ENCODE data around the gene PHACTR4.

PHACTR4 gene

GRCh38 chr1:28499553-28499952 is 130.0 kb downstream of the PHACTR4 start:
- Histone ChIP-seq H2BK12ac (ENCODE audit: low read length) (peak overlapping the region; percentile 14), H3K9ac (ENCODE audit: low read length) (no peak overlapping the region), H3K9me3 (ENCODE audit: insufficient read depth, low read depth, low read length) (no peaks in the 10 kb centered on the region), H3K36me3 (ENCODE audit: control insufficient read depth in 1 of 2, insufficient read depth in 2 of 2, low read length in 2 of 2) (peaks cover 16 to 23% of the 10 kb centered on the region in 2 experiments), H4K91ac (ENCODE audit: low read depth, low read length) (no peak overlapping the region), H2BK5ac (ENCODE audit: low read depth, low read length, poor library complexity) (no peak overlapping the region), H3K79me2 (ENCODE audit: control insufficient read depth, insufficient read depth, low read length, poor library complexity) (no peaks in the 10 kb centered on the region), H2AFZ (ENCODE audit: insufficient read depth, low read length, poor library complexity) (no peak overlapping the region), H3K27ac (ENCODE audit: low read depth, low read length) (no peak overlapping the region), H2BK120ac (ENCODE audit: insufficient read depth, low read length, poor library complexity) (no peak overlapping the region), H4K8ac (ENCODE audit: low read depth, low read length) (no peak overlapping the region), H3K14ac (ENCODE audit: low read length) (no peak overlapping the region), H3K4ac (ENCODE audit: low read depth, low read length) (no peak overlapping the region), H3K4me3 (ENCODE audit: low read depth, low read length) (no peak overlapping the region), H3K79me1 (ENCODE audit: low read length) (no peaks in the 10 kb centered on the region), H2AK5ac (ENCODE audit: low read length) (no peak overlapping the region), H3K4me2 (ENCODE audit: low read length) (no peak overlapping the region), H3K27me3 (ENCODE audit: insufficient read depth, low read length) (no peaks in the 10 kb centered on the region), H3K18ac (ENCODE audit: low read length) (no peak overlapping the region), H3K4me1 (ENCODE audit: control insufficient read depth in 1 of 2, insufficient read depth in 2 of 2, low read length in 2 of 2) (no peaks in the 10 kb centered on the region), H4K12ac (ENCODE audit: low read depth, low read length) (no peak overlapping the region), H3K23ac (ENCODE audit: low read length) (no peak overlapping the region)
- no peak for DNase-seq
- no CpG with 5 or more reads among the region's 4 CpGs for WGBS (ENCODE audit: extremely low coverage, insufficient coverage, insufficient read length)

- no peaks in the 10 kb centered on the region for H3K9me3 ChIP-seq (ENCODE audit: insufficient read depth, low read depth, low read length)
- no peak overlapping the region for H3K4ac ChIP-seq (ENCODE audit: low read depth, low read length)
- H2BK120ac ChIP-seq (ENCODE audit: insufficient read depth, low read length, poor library complexity) = no peak overlapping the region
- no peak overlapping the region for H2BK5ac ChIP-seq (ENCODE audit: low read depth, low read length, poor library complexity)
- no peak overlapping the region for H3K4me3 ChIP-seq (ENCODE audit: low read depth, low read length)
- H3K14ac ChIP-seq (ENCODE audit: low read length) = no peak overlapping the region
- DNase-seq = no peak
- H4K12ac ChIP-seq (ENCODE audit: low read depth, low read length) = no peak overlapping the region
- H3K79me1 ChIP-seq (ENCODE audit: low read length) = peaks cover 13% of the 10 kb centered on the region
- H3K23ac ChIP-seq (ENCODE audit: low read length) = no peak overlapping the region
- H3K79me2 ChIP-seq (ENCODE audit: control insufficient read depth, insufficient read depth, low read length, poor library complexity) = peaks cover 12% of the 10 kb centered on the region
- no peaks in the 10 kb centered on the region for H3K4me1 ChIP-seq (ENCODE audit: control insufficient read depth in 1 of 2, insufficient read depth in 2 of 2, low read length in 2 of 2)
- peaks cover 11 to 20% of the 10 kb centered on the region in 2 experiments for H3K36me3 ChIP-seq (ENCODE audit: control insufficient read depth in 1 of 2, insufficient read depth in 2 of 2, low read length in 2 of 2)
- H2AFZ ChIP-seq (ENCODE audit: insufficient read depth, low read length, poor library complexity) = no peak overlapping the region
- H3K4me2 ChIP-seq (ENCODE audit: low read length) = no peak overlapping the region
- H3K27me3 ChIP-seq (ENCODE audit: insufficient read depth, low read length) = no peaks in the 10 kb centered on the region
- H4K91ac ChIP-seq (ENCODE audit: low read depth, low read length) = no peak overlapping the region
- H2BK12ac ChIP-seq (ENCODE audit: low read length) = no peak overlapping the region
- H3K9ac ChIP-seq (ENCODE audit: low read length) = no peak overlapping the region
- H2AK5ac ChIP-seq (ENCODE audit: low read length) = no peak overlapping the region
- no peak overlapping the region for H3K27ac ChIP-seq (ENCODE audit: low read depth, low read length)
- H3K18ac ChIP-seq (ENCODE audit: low read length) = no peak overlapping the region
- no CpG with 5 or more reads among the region's 4 CpGs for WGBS (ENCODE audit: extremely low coverage, insufficient coverage, insufficient read length)
- no peak overlapping the region for H4K8ac ChIP-seq (ENCODE audit: low read depth, low read length)
These were observed 132.4 kb downstream of the PHACTR4 start for GRCh38 chr1:28501925-28502324.

- H2BK5ac ChIP-seq (ENCODE audit: low read depth, low read length, poor library complexity) = no peak overlapping the region
- H3K18ac ChIP-seq (ENCODE audit: low read length) = no peak overlapping the region
- H2BK12ac ChIP-seq (ENCODE audit: low read length) = no peak overlapping the region
- DNase-seq = no peak
- no peak overlapping the region for H4K8ac ChIP-seq (ENCODE audit: low read depth, low read length)
- H4K91ac ChIP-seq (ENCODE audit: low read depth, low read length) = no peak overlapping the region
- no peak overlapping the region for H3K4ac ChIP-seq (ENCODE audit: low read depth, low read length)
- no peak overlapping the region for H3K27ac ChIP-seq (ENCODE audit: low read depth, low read length)
- no peak overlapping the region for H2AFZ ChIP-seq (ENCODE audit: insufficient read depth, low read length, poor library complexity)
- H3K4me3 ChIP-seq (ENCODE audit: low read depth, low read length) = no peak overlapping the region
- H3K4me1 ChIP-seq (ENCODE audit: control insufficient read depth in 1 of 2, insufficient read depth in 2 of 2, low read length in 2 of 2) = no peaks in the 10 kb centered on the region
- no peak overlapping the region for H3K14ac ChIP-seq (ENCODE audit: low read length)
- H2BK120ac ChIP-seq (ENCODE audit: insufficient read depth, low read length, poor library complexity) = no peak overlapping the region
- H3K36me3 ChIP-seq (ENCODE audit: control insufficient read depth in 1 of 2, insufficient read depth in 2 of 2, low read length in 2 of 2) = peaks cover 11 to 25% of the 10 kb centered on the region in 2 experiments
- H4K12ac ChIP-seq (ENCODE audit: low read depth, low read length) = no peak overlapping the region
- no peak overlapping the region for H3K4me2 ChIP-seq (ENCODE audit: low read length)
- peaks cover 19% of the 10 kb centered on the region for H3K79me2 ChIP-seq (ENCODE audit: control insufficient read depth, insufficient read depth, low read length, poor library complexity)
- no peak overlapping the region for H2AK5ac ChIP-seq (ENCODE audit: low read length)
- H3K27me3 ChIP-seq (ENCODE audit: insufficient read depth, low read length) = no peaks in the 10 kb centered on the region
- H3K9ac ChIP-seq (ENCODE audit: low read length) = no peak overlapping the region
- H3K9me3 ChIP-seq (ENCODE audit: insufficient read depth, low read depth, low read length) = no peaks in the 10 kb centered on the region
- H3K79me1 ChIP-seq (ENCODE audit: low read length) = peaks cover 21% of the 10 kb centered on the region
- no CpG with 5 or more reads among the region's 3 CpGs for WGBS (ENCODE audit: extremely low coverage, insufficient coverage, insufficient read length)
- H3K23ac ChIP-seq (ENCODE audit: low read length) = no peak overlapping the region
These were observed 133.6 kb downstream of the PHACTR4 start for GRCh38 chr1:28503117-28503516.

GRCh38 chr1:28505406-28506187 is 136.1 kb downstream of the PHACTR4 start, which contains the start of gene RCC1:
RCC1 (plus strand) TSS chr1:28506043; CDS start chr1:28529867, 23,824 bp downstream.
- Histone ChIP-seq H3K9me3 (ENCODE audit: insufficient read depth, low read depth, low read length) (no peaks in the 10 kb centered on the region), H3K27me3 (ENCODE audit: insufficient read depth, low read length) (no peaks in the 10 kb centered on the region)
- no CpG with 5 or more reads among the region's 41 CpGs for WGBS (ENCODE audit: extremely low coverage, insufficient coverage, insufficient read length)

More at GRCh38 chr1:28505406-28506187, 136.1 kb downstream of the PHACTR4 start, which contains the start of gene RCC1:
- Histone ChIP-seq H3K23ac (ENCODE audit: low read length) (no peak within 1 kb of the TSS), H3K18ac (ENCODE audit: low read length) (peak within 1 kb of the TSS; percentile 99), H4K91ac (ENCODE audit: low read depth, low read length) (peak within 1 kb of the TSS; percentile 95), H3K79me1 (ENCODE audit: low read length) (peaks cover 28% of the 10 kb centered on the region), H3K4ac (ENCODE audit: low read depth, low read length) (peak within 1 kb of the TSS; percentile 99), H2AFZ (ENCODE audit: insufficient read depth, low read length, poor library complexity) (peak within 1 kb of the TSS; percentile 94), H2BK5ac (ENCODE audit: low read depth, low read length, poor library complexity) (peak within 1 kb of the TSS; percentile 97), H3K36me3 (ENCODE audit: control insufficient read depth in 1 of 2, insufficient read depth in 2 of 2, low read length in 2 of 2) (peaks cover 30 to 33% of the 10 kb centered on the region in 2 experiments), H2AK5ac (ENCODE audit: low read length) (peak within 1 kb of the TSS; percentile 94), H3K4me3 (ENCODE audit: low read depth, low read length) (peak within 1 kb of the TSS; percentile 93), H3K4me2 (ENCODE audit: low read length) (peak within 1 kb of the TSS; percentile 84), H2BK120ac (ENCODE audit: insufficient read depth, low read length, poor library complexity) (peak within 1 kb of the TSS; percentile 98), H3K27ac (ENCODE audit: low read depth, low read length) (peak within 1 kb of the TSS; percentile 92), H4K12ac (ENCODE audit: low read depth, low read length) (peak within 1 kb of the TSS; percentile 93), H3K14ac (ENCODE audit: low read length) (peak within 1 kb of the TSS; percentile 98), H4K8ac (ENCODE audit: low read depth, low read length) (peak within 1 kb of the TSS; percentile 96), H3K79me2 (ENCODE audit: control insufficient read depth, insufficient read depth, low read length, poor library complexity) (peaks cover 19% of the 10 kb centered on the region), H3K4me1 (ENCODE audit: control insufficient read depth in 1 of 2, insufficient read depth in 2 of 2, low read length in 2 of 2) (peaks cover 0 to 6% of the 10 kb centered on the region in 2 experiments), H3K9ac (ENCODE audit: low read length) (peak within 1 kb of the TSS; percentile 95), H2BK12ac (ENCODE audit: low read length) (no peak within 1 kb of the TSS)
- peak; percentile 100 for DNase-seq
